Activated naive CD4-positive, alpha-beta T cell treated with anti-CD3 and anti-CD28 coated beads, Interleukin-2, amount 50 U/mL, for 24 hours (primary cell): ENCODE results near the gene APLP1.

Experiments
- H3K27ac Mint-ChIP-seq: one replicate; pipeline ENCODE4 v1.8.0; 2021; ENCODE audit warnings: mild to moderate bottlenecking, mixed read lengths
- H3K27me3 Mint-ChIP-seq: one replicate; pipeline ENCODE4 v1.8.0; 2021; ENCODE audit warnings: mixed read lengths
- H3K36me3 Mint-ChIP-seq: one replicate; pipeline ENCODE4 v1.8.0; 2021; ENCODE audit warnings: mixed read lengths
- H3K4me1 Mint-ChIP-seq: one replicate; pipeline ENCODE4 v1.8.0; 2021; ENCODE audit warnings: mixed read lengths
- H3K4me3 Mint-ChIP-seq: one replicate; pipeline ENCODE4 v1.8.0; 2021; ENCODE audit warnings: mild to moderate bottlenecking, mixed read lengths
- H3K9me3 Mint-ChIP-seq: one replicate; pipeline ENCODE4 v1.8.0; 2021; ENCODE audit warnings: mixed read lengths

Gene APLP1

GRCh38 chr19:35847911-35848310 lies 20.5 kb upstream of the APLP1 start:
- Mint-ChIP-seq H3K27ac (no peak overlapping the region), H3K4me1 (peaks cover 21% of the 10 kb centered on the region), H3K36me3 (peaks cover 2% of the 10 kb centered on the region), H3K9me3 (no peaks in the 10 kb centered on the region), H3K27me3 (peaks cover 46% of the 10 kb centered on the region), H3K4me3 (no peak overlapping the region)

GRCh38 chr19:35848486-35848885 lies 19.9 kb upstream of the APLP1 start:
- H3K27me3 Mint-ChIP-seq, result peaks cover 40% of the 10 kb centered on the region
- peaks cover 2% of the 10 kb centered on the region for H3K36me3 Mint-ChIP-seq
- no peak overlapping the region for H3K4me3 Mint-ChIP-seq
- H3K4me1 Mint-ChIP-seq, result peaks cover 24% of the 10 kb centered on the region
- no peak overlapping the region for H3K27ac Mint-ChIP-seq
- H3K9me3 Mint-ChIP-seq, result no peaks in the 10 kb centered on the region

GRCh38 chr19:35848919-35849505 lies 19.4 kb upstream of the APLP1 start:
- no peak overlapping the region for H3K4me3 Mint-ChIP-seq
- H3K27ac Mint-ChIP-seq, result no peak overlapping the region
- no peaks in the 10 kb centered on the region for H3K9me3 Mint-ChIP-seq
- H3K36me3 Mint-ChIP-seq, result peaks cover 2% of the 10 kb centered on the region
- peaks cover 38% of the 10 kb centered on the region for H3K27me3 Mint-ChIP-seq
- peaks cover 24% of the 10 kb centered on the region for H3K4me1 Mint-ChIP-seq

- Mint-ChIP-seq H3K9me3 (no peaks in the 10 kb centered on the region), H3K27ac (no peak overlapping the region), H3K4me1 (peaks cover 9% of the 10 kb centered on the region), H3K4me3 (no peak overlapping the region), H3K27me3 (peaks cover 34% of the 10 kb centered on the region), H3K36me3 (no peaks in the 10 kb centered on the region)
These were observed 17.0 kb upstream of the APLP1 start for GRCh38 chr19:35851213-35852028.

- H3K27ac Mint-ChIP-seq, result no peak within 1 kb of the TSS
- H3K36me3 Mint-ChIP-seq, result no peaks in the 10 kb centered on the region
- peaks cover 8% of the 10 kb centered on the region for H3K4me1 Mint-ChIP-seq
- H3K9me3 Mint-ChIP-seq, result no peaks in the 10 kb centered on the region
- H3K4me3 Mint-ChIP-seq, result no peak within 1 kb of the TSS
- peaks cover 30% of the 10 kb centered on the region for H3K27me3 Mint-ChIP-seq
These were observed 16.2 kb upstream of the APLP1 start, which contains the start of gene NPHS1 for GRCh38 chr19:35852029-35852780. TSS of gene NPHS1 (minus strand) at chr19:35852504. CDS start at chr19:35851837, 667 bp downstream.

- H3K4me3 Mint-ChIP-seq, result no peak overlapping the region
- no peaks in the 10 kb centered on the region for H3K36me3 Mint-ChIP-seq
- no peak overlapping the region for H3K27ac Mint-ChIP-seq
- H3K4me1 Mint-ChIP-seq, result peaks cover 16% of the 10 kb centered on the region
- H3K9me3 Mint-ChIP-seq, result no peaks in the 10 kb centered on the region
- H3K27me3 Mint-ChIP-seq, result peaks cover 27% of the 10 kb centered on the region
These were observed 15.2 kb upstream of the APLP1 start for GRCh38 chr19:35853038-35853756.

GRCh38 chr19:35856546-35857149 lies 11.7 kb upstream of the APLP1 start, which contains the start of gene KIRREL2:
TSS of gene KIRREL2 (plus strand) at chr19:35856911. CDS start at chr19:35857120, 209 bp downstream.
- H3K9me3 Mint-ChIP-seq, result no peaks in the 10 kb centered on the region
- peak within 1 kb of the TSS; percentile 82 for H3K4me3 Mint-ChIP-seq
- peaks cover 16% of the 10 kb centered on the region for H3K4me1 Mint-ChIP-seq
- H3K36me3 Mint-ChIP-seq, result no peaks in the 10 kb centered on the region
- H3K27me3 Mint-ChIP-seq, result peaks cover 32% of the 10 kb centered on the region
- no peak within 1 kb of the TSS for H3K27ac Mint-ChIP-seq

- no peak overlapping the region for H3K4me3 Mint-ChIP-seq
- peaks cover 12% of the 10 kb centered on the region for H3K4me1 Mint-ChIP-seq
- H3K27me3 Mint-ChIP-seq, result peaks cover 34% of the 10 kb centered on the region
- no peaks in the 10 kb centered on the region for H3K9me3 Mint-ChIP-seq
- H3K27ac Mint-ChIP-seq, result no peak overlapping the region
- H3K36me3 Mint-ChIP-seq, result no peaks in the 10 kb centered on the region
These were observed 10.1 kb upstream of the APLP1 start for GRCh38 chr19:35858311-35858710.

- H3K27ac Mint-ChIP-seq, result no peak overlapping the region
- peaks cover 34% of the 10 kb centered on the region for H3K27me3 Mint-ChIP-seq
- H3K4me1 Mint-ChIP-seq, result peaks cover 12% of the 10 kb centered on the region
These were observed 9.0 kb upstream of the APLP1 start for GRCh38 chr19:35859414-35859813.

GRCh38 chr19:35860436-35860817 lies 7.9 kb upstream of the APLP1 start:
- Mint-ChIP-seq H3K4me1 (peaks cover 12% of the 10 kb centered on the region), H3K27ac (no peak overlapping the region), H3K9me3 (no peaks in the 10 kb centered on the region), H3K36me3 (no peaks in the 10 kb centered on the region), H3K27me3 (peaks cover 30% of the 10 kb centered on the region), H3K4me3 (no peak overlapping the region)

More at GRCh38 chr19:35859414-35859813, 9.0 kb upstream of the APLP1 start:
- H3K9me3 Mint-ChIP-seq, result no peaks in the 10 kb centered on the region
- no peaks in the 10 kb centered on the region for H3K36me3 Mint-ChIP-seq
- no peak overlapping the region for H3K4me3 Mint-ChIP-seq

- H3K4me3 Mint-ChIP-seq, result no peak overlapping the region
- peaks cover 12% of the 10 kb centered on the region for H3K4me1 Mint-ChIP-seq
- no peaks in the 10 kb centered on the region for H3K9me3 Mint-ChIP-seq
- no peak overlapping the region for H3K27ac Mint-ChIP-seq
- H3K27me3 Mint-ChIP-seq, result peaks cover 28% of the 10 kb centered on the region
- H3K36me3 Mint-ChIP-seq, result no peaks in the 10 kb centered on the region
These were observed 7.3 kb upstream of the APLP1 start for GRCh38 chr19:35860818-35861639.

- peaks cover 11% of the 10 kb centered on the region for H3K4me1 Mint-ChIP-seq
- H3K27ac Mint-ChIP-seq, result no peak overlapping the region
- no peaks in the 10 kb centered on the region for H3K36me3 Mint-ChIP-seq
- no peaks in the 10 kb centered on the region for H3K9me3 Mint-ChIP-seq
- H3K4me3 Mint-ChIP-seq, result no peak overlapping the region
- H3K27me3 Mint-ChIP-seq, result peaks cover 28% of the 10 kb centered on the region
These were observed 6.7 kb upstream of the APLP1 start for GRCh38 chr19:35861640-35862160.

GRCh38 chr19:35862528-35862927 lies 5.8 kb upstream of the APLP1 start:
- peaks cover 28% of the 10 kb centered on the region for H3K27me3 Mint-ChIP-seq

GRCh38 chr19:35863018-35863417 lies 5.4 kb upstream of the APLP1 start:
- Mint-ChIP-seq H3K4me1 (peaks cover 1% of the 10 kb centered on the region), H3K27ac (no peak overlapping the region), H3K36me3 (no peaks in the 10 kb centered on the region), H3K4me3 (no peak overlapping the region), H3K9me3 (no peaks in the 10 kb centered on the region), H3K27me3 (peaks cover 28% of the 10 kb centered on the region)

More at GRCh38 chr19:35862528-35862927, 5.8 kb upstream of the APLP1 start:
- no peaks in the 10 kb centered on the region for H3K36me3 Mint-ChIP-seq
- H3K4me1 Mint-ChIP-seq, result peaks cover 6% of the 10 kb centered on the region
- no peak overlapping the region for H3K27ac Mint-ChIP-seq
- no peaks in the 10 kb centered on the region for H3K9me3 Mint-ChIP-seq
- H3K4me3 Mint-ChIP-seq, result no peak overlapping the region
